BJ (cell line): ENCODE measurements around the gene IL21R. TPM values are rescaled to one million over a fixed set of nuclear protein-coding genes. Genes with fewer than 3 reads are reported as not detected.

Source experiments
- CTCF ChIA-PET: fragments of 350-600 bp; formaldehyde crosslinking; extraction: SDS; loops from one replicate; lab custom pipeline; 2021; ENCODE audit warnings: antibody characterized with exemption, inconsistent platforms; lab: Yijun Ruan, JAX
- POLR2A ChIA-PET: fragments of 300-600 bp; sonication (Branson Sonifier 250); formaldehyde crosslinking; extraction: SDS; loops from one replicate; lab custom pipeline; 2021; ENCODE audit warnings: antibody characterized with exemption; lab: Charles Lee
- DNase-seq: peaks from one replicate; pipeline ENCODE4 v3.0.0-alpha.2; 2011; ENCODE audit warnings: low read depth
- H3K27me3 ChIP-seq: 2 replicates; pipeline ENCODE4 v1.6.0; 2011; ENCODE audit warnings: low read length; ENCODE audit not compliant: control insufficient read depth, insufficient read depth
- H3K36me3 ChIP-seq: 2 replicates; pipeline ENCODE4 v1.5.1; 2011; ENCODE audit warnings: low read length; ENCODE audit not compliant: control insufficient read depth, insufficient read depth
- H3K4me3 ChIP-seq: 2 replicates; pipeline ENCODE4 v1.5.1; 2011; ENCODE audit warnings: low read depth, mild to moderate bottlenecking, control low read depth, low read length
- polyA plus RNA-seq: library from polyadenylated mRNA; depleted of rRNA; stranded (reverse); fragments of >200 nt; gene quantifications from 2 replicates; pipeline ENCODE4 v1.2.3, GENCODE V29; 2011
- TF ChIP-seq, protein P1 (sequence below): IDR thresholded peaks from 2 replicates; pipeline ENCODE4 v1.5.1; 2011; ENCODE audit warnings: low read depth, mild to moderate bottlenecking, control low read depth, inconsistent platforms, low read length, moderate library complexity; ENCODE audit not compliant: insufficient read depth

Gene IL21R
- polyA plus RNA-seq, 1 experiment, result 0.58 TPM

DNA sequence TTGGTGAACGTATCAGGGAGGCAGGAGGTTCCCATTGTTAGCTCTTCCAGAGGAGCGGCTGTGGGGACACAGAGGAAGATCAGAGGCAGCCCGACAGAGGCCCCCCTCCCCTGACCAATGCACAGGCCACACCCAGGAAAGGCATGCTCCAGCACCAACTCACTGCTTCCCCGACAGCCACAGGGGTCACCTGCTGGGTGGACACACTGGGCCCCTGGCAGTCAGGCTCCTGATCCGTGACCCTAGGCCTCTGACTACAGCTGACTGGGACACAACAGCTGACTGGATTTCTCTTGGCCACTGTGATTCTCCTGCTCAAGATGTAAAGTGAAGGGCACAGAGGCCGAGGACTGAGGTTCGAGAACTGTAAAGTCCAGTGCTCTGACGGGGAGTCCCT, 63.5 kb downstream of the IL21R start:
- POLR2A ChIA-PET, result no interaction called here
- no peak for DNase-seq
- no peaks in the 10 kb centered on the region for H3K27me3 ChIP-seq
- H3K4me3 ChIP-seq, result no peak overlapping the region
- CTCF ChIA-PET, result no interaction called here
- peaks cover 61% of the 10 kb centered on the region for H3K36me3 ChIP-seq
- TF ChIP-seq, protein P1, sequence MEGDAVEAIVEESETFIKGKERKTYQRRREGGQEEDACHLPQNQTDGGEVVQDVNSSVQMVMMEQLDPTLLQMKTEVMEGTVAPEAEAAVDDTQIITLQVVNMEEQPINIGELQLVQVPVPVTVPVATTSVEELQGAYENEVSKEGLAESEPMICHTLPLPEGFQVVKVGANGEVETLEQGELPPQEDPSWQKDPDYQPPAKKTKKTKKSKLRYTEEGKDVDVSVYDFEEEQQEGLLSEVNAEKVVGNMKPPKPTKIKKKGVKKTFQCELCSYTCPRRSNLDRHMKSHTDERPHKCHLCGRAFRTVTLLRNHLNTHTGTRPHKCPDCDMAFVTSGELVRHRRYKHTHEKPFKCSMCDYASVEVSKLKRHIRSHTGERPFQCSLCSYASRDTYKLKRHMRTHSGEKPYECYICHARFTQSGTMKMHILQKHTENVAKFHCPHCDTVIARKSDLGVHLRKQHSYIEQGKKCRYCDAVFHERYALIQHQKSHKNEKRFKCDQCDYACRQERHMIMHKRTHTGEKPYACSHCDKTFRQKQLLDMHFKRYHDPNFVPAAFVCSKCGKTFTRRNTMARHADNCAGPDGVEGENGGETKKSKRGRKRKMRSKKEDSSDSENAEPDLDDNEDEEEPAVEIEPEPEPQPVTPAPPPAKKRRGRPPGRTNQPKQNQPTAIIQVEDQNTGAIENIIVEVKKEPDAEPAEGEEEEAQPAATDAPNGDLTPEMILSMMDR, result no peak

DNA sequence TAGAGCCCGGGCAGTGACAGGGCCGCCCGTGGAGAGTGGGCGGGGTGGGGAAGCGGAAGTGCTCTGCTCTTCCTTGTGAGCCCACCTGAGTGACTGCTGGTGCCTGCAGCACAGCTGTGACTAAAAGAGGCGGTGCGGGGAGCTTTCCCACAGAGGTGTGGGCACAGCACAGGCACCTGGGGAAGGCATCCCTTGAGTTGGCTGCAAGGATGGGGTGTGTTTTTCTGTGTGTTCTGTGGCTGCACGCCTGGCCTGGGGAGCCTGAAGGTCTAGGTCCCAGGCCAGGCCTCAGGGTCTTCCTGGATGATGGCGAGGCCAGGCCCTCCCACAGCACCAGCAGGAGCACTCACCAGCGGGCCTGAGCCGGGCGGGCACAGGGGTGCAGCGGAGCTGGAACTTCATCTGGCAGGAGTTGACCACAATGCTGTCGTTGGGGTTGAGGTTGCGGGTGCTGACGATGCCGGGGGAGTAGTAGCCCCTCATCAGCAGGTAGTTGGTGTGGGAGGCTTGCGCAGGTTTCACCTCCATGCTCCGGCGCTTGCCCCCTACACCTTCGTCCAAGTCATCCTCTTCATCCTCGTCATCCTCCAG, 67.1 kb downstream of the IL21R start:
- TF ChIP-seq, protein P1, result no peak
- Histone ChIP-seq H3K36me3 (peaks cover 45% of the 10 kb centered on the region), H3K4me3 (no peak overlapping the region), H3K27me3 (no peaks in the 10 kb centered on the region)
- DNase-seq, result no peak
- ChIA-PET CTCF (no interaction called here), POLR2A (no interaction called here)

DNA sequence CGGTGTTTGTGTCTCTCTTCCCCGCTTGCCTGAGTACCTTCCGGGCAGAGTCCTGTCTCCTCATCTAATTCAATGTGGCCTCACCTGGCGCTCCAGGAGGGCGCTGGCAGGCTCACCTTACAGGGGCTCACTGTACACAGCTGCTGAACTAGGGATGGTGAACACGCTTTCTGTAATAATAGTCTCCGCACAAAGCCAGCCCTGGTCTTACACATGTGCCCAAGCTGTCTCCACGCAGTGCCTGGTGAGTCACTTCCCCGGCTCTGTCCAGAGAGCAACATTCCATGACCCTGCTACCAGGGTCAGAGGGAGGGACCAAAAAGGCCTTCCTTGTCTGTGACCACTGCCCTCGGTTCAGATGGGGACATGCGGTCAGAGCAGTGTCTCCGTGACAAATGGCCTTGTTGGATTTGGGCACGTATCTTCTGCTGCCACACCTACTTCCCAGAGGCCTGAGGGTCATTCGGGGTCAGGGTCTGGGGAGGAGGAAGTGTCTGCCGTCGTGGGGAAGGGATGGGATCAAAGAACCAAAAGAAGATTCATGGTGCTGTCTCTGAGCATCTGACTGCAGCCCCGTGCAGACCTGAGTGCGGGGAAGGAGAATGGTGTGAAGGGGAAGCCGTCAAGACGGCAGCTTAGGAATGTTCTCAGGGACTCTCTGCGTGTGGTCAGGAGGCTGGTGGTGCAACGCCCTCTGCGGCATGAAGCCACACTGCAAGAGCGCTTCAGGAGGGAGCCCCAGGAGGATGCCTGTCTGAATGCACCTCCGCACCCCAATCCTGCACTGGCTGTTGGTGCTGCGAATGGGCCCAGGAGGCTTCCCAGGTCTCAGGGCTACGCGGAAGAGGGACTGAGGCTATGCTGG, 68.8 kb downstream of the IL21R start:
- TF ChIP-seq, protein P1, result no peak
- CTCF ChIA-PET, result interaction anchor here (0.9 kb wide), 1 partner anchor 23 kb away, joined by 4 read pairs; no protein-coding TSS in a partner anchor
- peak; percentile 17 for DNase-seq
- Histone ChIP-seq H3K36me3 (peaks cover 33% of the 10 kb centered on the region), H3K27me3 (no peaks in the 10 kb centered on the region), H3K4me3 (no peak overlapping the region)
- POLR2A ChIA-PET, result interaction anchor here (0.6 kb wide), 1 partner anchor 232 kb away, joined by 9 read pairs; no protein-coding TSS in a partner anchor

DNA sequence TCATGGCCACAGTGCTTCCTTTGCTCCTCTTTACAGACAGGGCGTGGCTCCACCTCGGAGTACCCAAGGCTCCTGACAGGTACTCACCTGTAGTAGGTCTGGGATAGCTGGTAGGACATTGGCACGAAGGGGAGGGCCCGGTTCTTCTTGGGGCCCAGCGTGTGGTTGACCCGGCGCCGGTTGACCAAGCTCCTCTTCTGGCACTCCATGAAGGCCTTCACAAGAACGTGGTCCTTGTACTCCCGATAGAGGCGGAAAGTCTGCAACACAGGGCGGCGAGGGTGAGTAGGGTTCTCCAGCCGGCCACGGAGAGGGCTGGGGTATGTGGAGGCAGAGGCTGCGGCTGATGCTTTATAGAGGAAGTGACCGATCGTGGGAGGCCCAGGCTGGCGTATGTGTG, 69.7 kb downstream of the IL21R start:
- POLR2A ChIA-PET, result interaction anchor here (0.6 kb wide), 1 partner anchor 231 kb away, joined by 9 read pairs; no protein-coding TSS in a partner anchor
- TF ChIP-seq, protein P1, result no peak
- CTCF ChIA-PET, result no interaction called here
- no peaks in the 10 kb centered on the region for H3K27me3 ChIP-seq
- no peak for DNase-seq
- peaks cover 37% of the 10 kb centered on the region for H3K36me3 ChIP-seq
- H3K4me3 ChIP-seq, result no peak overlapping the region

DNA sequence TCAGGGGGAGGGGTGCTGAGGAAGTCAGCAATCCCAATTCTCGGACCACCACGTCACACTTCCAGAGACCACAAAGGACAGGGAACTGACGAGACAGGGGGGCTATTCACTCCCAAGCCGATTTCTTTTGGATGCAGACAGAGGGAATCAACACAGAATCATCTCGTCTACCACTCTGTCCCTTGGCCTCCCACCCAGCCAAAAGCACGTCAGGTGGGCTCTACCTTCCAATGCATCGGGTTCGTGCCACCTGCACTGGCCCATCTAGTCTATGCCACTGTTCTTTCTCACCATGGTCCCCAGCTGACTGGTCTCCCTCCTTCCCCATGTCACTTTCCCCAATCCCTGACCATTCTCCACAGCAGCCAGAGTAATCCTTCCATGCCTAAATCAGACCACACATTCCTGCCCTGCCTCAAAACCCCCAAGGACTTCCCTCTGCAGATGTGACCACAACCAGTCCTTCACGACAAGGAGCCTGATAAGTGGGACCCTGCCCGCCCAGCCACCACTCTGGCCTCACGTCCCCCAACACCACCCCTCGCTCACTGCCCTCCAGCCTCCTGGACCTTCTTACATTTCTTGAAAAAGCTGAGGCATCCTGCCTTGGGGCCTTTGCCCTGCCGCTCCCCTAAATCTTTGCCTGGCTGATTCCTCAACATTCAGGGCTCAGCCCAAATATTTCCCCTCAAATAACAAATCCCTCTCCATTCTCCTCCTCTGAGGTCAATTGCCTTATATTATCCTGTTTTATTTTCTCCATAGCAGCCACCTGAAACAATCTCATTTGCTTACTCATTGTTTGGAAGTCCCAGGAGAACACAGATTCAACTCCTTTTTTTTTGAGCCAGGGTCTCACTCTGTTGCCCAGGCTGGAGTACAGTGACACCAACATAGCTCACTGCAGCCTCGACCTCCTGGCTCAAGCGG, 70.4 kb downstream of the IL21R start:
- Histone ChIP-seq H3K27me3 (no peaks in the 10 kb centered on the region), H3K36me3 (peaks cover 34% of the 10 kb centered on the region), H3K4me3 (no peak overlapping the region)
- POLR2A ChIA-PET, result no interaction called here
- DNase-seq, result no peak
- TF ChIP-seq, protein P1, result no peak
- CTCF ChIA-PET, result no interaction called here
